Ovary (tissue), 9 donors: Measurements from ENCODE around the gene MMP24OS. TPM values are rescaled to one million over a fixed set of nuclear protein-coding genes. Genes with fewer than 3 reads are reported as not detected.

ENCODE experiments used
- DNase-seq, 5 donors: peaks; one replicate each; pipeline ENCODE4 v3.0.0-alpha.2; 2019 to 2020
- H3K27ac ChIP-seq, 2 donors: fragments of 200-600 bp; one replicate each; pipeline versions ENCODE4 v1.5.1 to v1.8.0; 2019 to 2022
- H3K27me3 ChIP-seq: fragments of 200-600 bp; one replicate; pipeline ENCODE4 v1.8.0; 2022
- H3K36me3 ChIP-seq: fragments of 200-600 bp; sonication (generic); one replicate; pipeline ENCODE4 v1.5.1; 2019
- H3K4me1 ChIP-seq: one replicate; pipeline ENCODE4 v1.8.1; 2013; ENCODE audit warnings: mild to moderate bottlenecking, moderate library complexity; ENCODE audit not compliant: insufficient read depth
- H3K4me3 ChIP-seq: fragments of 200-600 bp; sonication (generic); one replicate; pipeline ENCODE4 v1.5.1; 2017
- H3K9me3 ChIP-seq, 2 donors: fragments of 200-600 bp in 1 of 2; sonication (generic) in 1 of 2; one replicate each; pipeline versions ENCODE4 v1.5.1 to v1.8.1; 2013 to 2019; ENCODE audit warnings: mild to moderate bottlenecking in 1 of 2, moderate library complexity in 1 of 2
- CTCF ChIP-seq, 3 donors: fragments of 450-650 bp in 2 of 3; fragments of 200-600 bp in 1 of 3; IDR thresholded peaks; one replicate each; pipeline versions ENCODE4 v1.5.1 to v1.8.0; 2016 to 2022; ENCODE audit warnings: antibody characterized with exemption in 3 of 3, mild to moderate bottlenecking in 1 of 3
- EP300 ChIP-seq: sonication (generic); formaldehyde crosslinking; IDR thresholded peaks from one replicate; pipeline ENCODE4 v1.6.1; 2017; ENCODE audit warnings: antibody characterized with exemption
- POLR2A ChIP-seq: fragments of 450-650 bp; IDR thresholded peaks from one replicate; pipeline ENCODE4 v1.6.1; 2017; ENCODE audit warnings: antibody characterized with exemption, mild to moderate bottlenecking, moderate library complexity
- WGBS, 3 donors: extraction: QIAGEN DNeasy Blood & Tissue Kit in 1 of 3; methylation state at CpG; one replicate each; pipeline versions ENCODE4 v1.1.5 to v1.1.7; 2013 to 2017; 5-methylcytosine and 5-hydroxymethylcytosine counted together
- intact Hi-C, 4 donors: fragments of 100-400 bp; cut with DNase I; formaldehyde crosslinking; loops; one replicate each; pipeline versions ENCODE4 v1.11.0 to v1.15.1; 2022 to 2023
- polyA plus RNA-seq, 2 donors: library from polyadenylated mRNA; stranded (reverse); fragments of 200-250 nt in 1 of 2; fragments of 350-450 nt in 1 of 2; fragmentation: Illumina TruSeq in 1 of 2; extraction: RNeasy Lipid Tissue Mini Kit (QIAGEN cat#74804) in 1 of 2; gene quantifications; one replicate each; pipeline ENCODE4 v1.2.3, GENCODE V29; 2013 to 2014
- total RNA-seq, 7 donors: library from RNA; depleted of rRNA in 2 of 7; stranded (reverse); fragments of >200 nt in 2 of 7; fragmentation: NEBNext Ultra II Directional in 3 of 7; extraction: Animal tissue kit (Norgen Biotek cat#: 25700) in 3 of 7; gene quantifications; one replicate each; pipeline versions ENCODE4 v1.1.0 to v1.2.4, GENCODE V29; 2016 to 2023
- donor health status: DM: no; HTN: no; CAD: no; lungs with moderate emphysema.
- donor health status: DM: no; HTN: no; CAD: no.
- donor health status: Bipolar disorder and iron deficiency.
- donor health status: DM: yes; HTN: yes; CAD: no.
- donor health status: DM: no; HTN: no; CAD: no.
- donor health status: DM: yes; HTN: yes; CAD: no.

Gene MMP24OS
- total and polyA plus RNA-seq, 9 donors = 20.5 to 77.7 (median 57.8) TPM

GRCh38 chr20:35240811-35241293 lies 37.1 kb downstream of the MMP24OS start:
- H3K4me1 ChIP-seq = no peaks in the 10 kb centered on the region
- TF ChIP-seq EP300 (no peak), POLR2A (no peak), CTCF (IDR thresholded peaks at IDR 0.05) (no peak)
- H3K27me3 ChIP-seq = no peaks in the 10 kb centered on the region
- 85 to 95% (median 88%) methylated on average over 2 of the region's 2 CpGs for WGBS, 3 donors
- H3K9me3 ChIP-seq = no peaks in the 10 kb centered on the region
- no peak overlapping the region for H3K4me3 ChIP-seq
- H3K27ac ChIP-seq = no peak overlapping the region
- no peak for DNase-seq
- no peaks in the 10 kb centered on the region for H3K36me3 ChIP-seq
- intact Hi-C loops = no loop called here

- DNase-seq = no peak
- H3K36me3 ChIP-seq = no peaks in the 10 kb centered on the region
- H3K4me1 ChIP-seq = no peaks in the 10 kb centered on the region
- no peaks in the 10 kb centered on the region for H3K9me3 ChIP-seq
- no peak overlapping the region for H3K27ac ChIP-seq
- intact Hi-C loops = no loop called here
- TF ChIP-seq CTCF (IDR thresholded peaks at IDR 0.05) (no peak), POLR2A (no peak), EP300 (no peak)
- no peak overlapping the region for H3K4me3 ChIP-seq
- WGBS, 3 donors = 74 to 82% (median 76%) methylated on average over 5 of the region's 5 CpGs
- H3K27me3 ChIP-seq = no peaks in the 10 kb centered on the region
Measured at GRCh38 chr20:35240083-35240810, 37.7 kb downstream of the MMP24OS start.

GRCh38 chr20:35238735-35239134 lies 39.2 kb downstream of the MMP24OS start:
- H3K9me3 ChIP-seq = no peaks in the 10 kb centered on the region
- no peaks in the 10 kb centered on the region for H3K4me1 ChIP-seq
- no peak for TF ChIP-seq CTCF (IDR thresholded peaks at IDR 0.05)
- no peak for TF ChIP-seq EP300
- no peak for TF ChIP-seq POLR2A
- DNase-seq = no peak
- intact Hi-C loops = no loop called here
- no peaks in the 10 kb centered on the region for H3K36me3 ChIP-seq
- 87 to 94% (median 87%) methylated on average over 5 of the region's 5 CpGs for WGBS, 3 donors
- H3K27me3 ChIP-seq = no peaks in the 10 kb centered on the region
- no peak overlapping the region for H3K27ac ChIP-seq
- H3K4me3 ChIP-seq = no peak overlapping the region

GRCh38 chr20:35238170-35238569 lies 39.8 kb downstream of the MMP24OS start:
- no peak for DNase-seq
- Histone ChIP-seq H3K27me3 (no peaks in the 10 kb centered on the region), H3K27ac (no peak overlapping the region), H3K4me1 (no peaks in the 10 kb centered on the region), H3K4me3 (no peak overlapping the region), H3K9me3 (no peaks in the 10 kb centered on the region), H3K36me3 (no peaks in the 10 kb centered on the region)
- 86 to 98% (median 88%) methylated on average over 4 of the region's 4 CpGs for WGBS, 3 donors
- TF ChIP-seq POLR2A (no peak), EP300 (no peak)
- intact Hi-C loops = no loop called here

- H3K4me1 ChIP-seq = no peaks in the 10 kb centered on the region
- H3K4me3 ChIP-seq = no peak overlapping the region
- intact Hi-C loops = no loop called here
- H3K27me3 ChIP-seq = no peaks in the 10 kb centered on the region
- DNase-seq = no peak
- no peaks in the 10 kb centered on the region for H3K9me3 ChIP-seq
- H3K27ac ChIP-seq = no peak overlapping the region
- no peak for TF ChIP-seq POLR2A
- no peak for TF ChIP-seq CTCF (IDR thresholded peaks at IDR 0.05)
- TF ChIP-seq EP300 = no peak
- H3K36me3 ChIP-seq = no peaks in the 10 kb centered on the region
Measured at GRCh38 chr20:35237486-35237885, 40.4 kb downstream of the MMP24OS start.
